HS-5 (cell line): ENCODE data around the gene SELENOS.

ENCODE experiments used
- DNase-seq: peaks from one replicate; pipeline ENCODE4 v3.0.0-alpha.2; 2012; ENCODE audit warnings: low read depth

SELENOS gene, protein sequence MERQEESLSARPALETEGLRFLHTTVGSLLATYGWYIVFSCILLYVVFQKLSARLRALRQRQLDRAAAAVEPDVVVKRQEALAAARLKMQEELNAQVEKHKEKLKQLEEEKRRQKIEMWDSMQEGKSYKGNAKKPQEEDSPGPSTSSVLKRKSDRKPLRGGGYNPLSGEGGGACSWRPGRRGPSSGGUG

DNA sequence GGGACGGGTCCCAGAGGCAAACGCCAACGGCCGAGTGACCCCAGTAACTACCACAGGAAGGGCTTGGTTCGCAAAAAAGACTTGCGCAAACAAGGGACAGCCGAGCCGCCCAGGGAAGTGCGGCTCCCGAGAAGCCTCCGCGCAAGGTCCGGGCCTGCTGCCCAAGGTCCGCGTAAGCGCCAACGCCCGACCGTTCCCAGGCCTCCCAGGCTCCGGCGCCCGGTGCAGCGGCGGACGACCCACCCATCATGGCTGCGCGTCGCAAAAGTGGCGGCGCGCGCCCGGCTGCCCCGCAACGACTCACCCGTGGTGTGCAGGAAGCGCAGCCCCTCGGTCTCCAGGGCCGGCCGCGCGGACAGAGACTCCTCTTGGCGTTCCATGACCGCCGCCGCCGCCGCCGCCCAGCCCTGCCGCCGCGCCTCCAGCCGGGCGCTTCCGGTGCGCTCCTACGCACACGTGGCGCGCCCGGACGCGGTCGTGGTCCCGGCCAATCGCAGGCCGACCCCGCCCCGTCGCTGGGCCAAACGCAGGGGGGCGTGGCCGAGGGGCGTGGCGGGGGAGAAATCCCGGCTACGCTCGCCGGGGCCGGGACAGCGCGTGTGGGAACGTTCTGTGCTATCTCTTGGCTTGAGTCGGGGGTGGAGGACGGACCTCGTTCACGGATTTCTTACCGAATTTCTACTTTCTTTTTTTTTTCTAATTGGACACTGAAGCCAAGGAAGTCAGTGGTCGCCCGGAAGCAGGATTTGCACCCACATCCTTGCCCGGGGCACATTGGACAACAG lies at the start of gene SELENOS:
Gene SELENOS (minus strand): TSS at position 448 of the 785 bp plus-strand sequence. CDS start 68 bp downstream, at position 380.
- no peak for DNase-seq

DNA sequence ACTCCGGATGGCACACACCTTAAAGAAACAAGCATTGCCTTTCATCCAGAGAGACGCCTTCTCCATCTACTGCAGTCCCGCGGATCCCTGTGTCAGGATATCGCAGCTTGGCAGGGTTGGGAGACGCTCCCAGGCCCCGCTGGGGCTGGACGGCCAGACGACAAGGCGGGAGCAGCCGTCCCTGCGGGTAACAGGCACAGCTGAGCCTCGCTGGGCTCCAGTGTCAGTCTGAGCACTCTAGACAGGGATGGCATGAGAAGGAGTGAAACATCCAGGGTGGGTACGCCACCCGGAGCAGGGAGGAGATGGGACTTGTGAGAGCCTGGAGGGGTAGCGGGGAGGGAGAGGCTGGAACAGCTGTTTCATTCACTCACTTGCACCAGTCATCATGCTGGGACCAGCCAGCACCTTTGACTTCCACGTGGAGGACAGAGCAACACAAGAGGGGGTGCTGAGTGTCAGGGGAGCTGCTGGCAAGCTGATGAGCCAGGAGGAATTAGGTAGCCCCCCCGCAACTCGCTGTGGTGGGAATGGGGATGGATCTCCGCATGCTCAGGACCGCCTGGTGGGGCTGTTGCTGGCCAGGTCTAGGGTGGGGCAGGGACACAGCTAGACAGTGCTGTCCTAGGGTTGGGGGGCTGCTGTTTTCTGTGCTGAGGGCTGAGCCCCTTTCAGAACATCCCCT lies 49.3 kb upstream of the SELENOS start:
- DNase-seq = no peak

DNA sequence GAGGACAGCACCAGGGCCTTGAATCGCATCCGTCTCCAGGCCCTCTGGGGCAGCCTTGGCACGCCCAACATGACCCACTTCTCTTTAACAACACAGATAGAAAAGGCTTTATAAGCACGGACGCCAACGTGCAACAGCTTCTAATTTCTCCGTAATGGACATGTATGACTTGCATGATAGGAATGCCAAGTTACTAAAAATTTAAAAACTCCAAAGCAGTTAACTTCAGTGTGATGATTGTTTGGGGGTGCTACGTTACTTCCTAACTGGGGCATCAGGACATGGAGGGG lies 48.7 kb upstream of the SELENOS start:
- no peak for DNase-seq

DNA sequence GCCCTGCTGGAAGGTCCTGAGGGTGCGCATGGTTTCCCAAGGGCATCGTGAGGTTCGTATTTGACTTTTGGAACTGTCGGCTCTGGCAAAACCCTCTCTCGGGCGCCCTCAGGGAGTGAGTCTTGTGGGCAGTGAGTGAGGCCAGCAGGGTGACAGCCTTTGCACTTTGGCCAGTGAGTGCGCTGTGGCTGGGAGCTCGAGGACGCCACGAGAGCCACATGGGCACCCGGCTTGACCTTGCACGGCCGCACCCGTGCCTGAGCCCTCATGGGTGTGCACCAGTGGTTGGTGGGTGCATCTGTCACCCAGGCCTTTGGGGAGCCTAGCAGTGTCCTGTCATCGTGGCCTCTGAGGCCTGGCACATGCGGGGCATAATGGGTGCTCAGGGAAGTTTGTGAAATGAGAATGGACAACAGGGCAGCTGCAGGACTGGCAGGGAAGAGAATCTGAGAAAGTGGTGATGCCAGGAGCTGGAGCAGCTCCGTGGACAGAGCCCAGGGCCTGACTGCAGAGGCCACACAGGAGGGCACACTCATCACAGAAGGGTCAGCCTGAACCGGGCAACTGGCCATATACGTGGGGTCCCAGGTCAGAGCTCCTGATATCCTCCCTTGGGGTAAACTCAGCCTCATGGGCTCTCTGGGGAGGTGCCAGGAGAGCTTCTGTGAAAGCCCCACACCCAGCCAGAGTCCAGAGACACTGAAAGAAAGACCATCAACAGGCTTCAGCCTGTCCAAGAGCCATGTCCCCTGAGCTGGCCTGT lies 48.2 kb upstream of the SELENOS start:
- no peak for DNase-seq

DNA sequence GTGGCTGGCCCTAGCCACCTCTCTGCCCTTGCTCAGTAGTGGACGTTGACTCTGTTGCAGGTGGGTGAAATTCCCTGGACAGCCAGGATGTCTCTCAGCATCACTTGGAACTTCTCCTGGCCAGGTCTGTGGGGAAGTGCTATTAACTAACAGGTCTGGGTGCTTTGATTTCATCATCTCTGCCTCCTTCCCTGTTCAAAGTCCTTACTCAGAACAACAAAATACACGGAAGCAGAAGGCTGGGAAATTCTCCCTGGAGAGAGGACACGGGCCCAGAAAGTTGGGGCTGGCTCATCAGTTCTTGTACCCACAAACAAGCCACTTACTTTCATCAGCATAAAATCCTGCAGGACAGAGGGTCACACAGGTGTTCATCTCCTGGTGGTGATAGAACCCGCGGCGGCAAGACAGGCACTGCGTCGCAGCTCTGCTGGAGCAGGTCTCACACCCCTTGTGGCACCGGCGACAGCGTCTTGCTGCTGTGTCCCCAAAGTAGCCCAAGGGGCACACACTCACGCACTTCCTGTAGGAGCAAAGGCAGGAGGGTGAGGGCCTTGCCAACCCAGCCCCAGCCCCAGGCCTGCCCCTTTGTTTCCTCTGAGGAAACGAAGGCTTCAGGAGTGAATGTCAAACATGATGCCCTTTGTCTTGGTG lies 47.4 kb upstream of the SELENOS start:
- DNase-seq = no peak

DNA sequence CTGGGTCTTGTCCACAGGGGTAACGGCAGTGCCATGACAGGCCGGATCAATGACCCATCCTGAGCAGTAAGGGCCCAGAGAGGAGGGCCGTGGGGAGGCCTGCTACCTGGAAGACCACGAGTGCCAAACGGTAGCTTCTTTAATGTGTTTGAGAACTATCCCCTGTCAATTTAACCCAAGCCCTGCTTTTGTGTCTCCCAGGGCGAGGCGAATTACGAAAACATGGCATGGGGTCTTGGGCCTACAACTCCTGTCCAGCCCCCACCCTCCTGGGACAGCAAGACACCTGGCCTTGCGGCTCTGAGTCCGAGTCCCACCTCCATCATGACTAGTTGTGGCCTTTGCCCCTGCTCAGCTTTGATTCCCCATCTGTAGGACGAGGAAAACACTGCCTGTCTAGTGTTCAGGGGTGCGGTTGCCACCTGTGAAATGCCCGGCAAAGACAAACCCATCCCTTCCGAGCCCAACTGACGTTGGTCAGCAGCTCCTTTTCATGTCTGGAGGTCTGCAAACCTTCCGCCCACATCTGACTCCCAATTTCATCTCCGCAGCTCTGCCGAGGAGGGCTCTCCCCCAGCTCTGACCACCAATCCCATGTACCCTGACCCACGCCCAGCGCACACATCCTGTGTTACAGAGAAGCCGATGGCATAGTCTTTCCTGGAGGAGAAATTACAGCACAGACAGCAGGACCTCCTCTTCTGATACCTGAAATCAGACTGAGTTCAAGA lies 46.7 kb upstream of the SELENOS start:
- DNase-seq = no peak

DNA sequence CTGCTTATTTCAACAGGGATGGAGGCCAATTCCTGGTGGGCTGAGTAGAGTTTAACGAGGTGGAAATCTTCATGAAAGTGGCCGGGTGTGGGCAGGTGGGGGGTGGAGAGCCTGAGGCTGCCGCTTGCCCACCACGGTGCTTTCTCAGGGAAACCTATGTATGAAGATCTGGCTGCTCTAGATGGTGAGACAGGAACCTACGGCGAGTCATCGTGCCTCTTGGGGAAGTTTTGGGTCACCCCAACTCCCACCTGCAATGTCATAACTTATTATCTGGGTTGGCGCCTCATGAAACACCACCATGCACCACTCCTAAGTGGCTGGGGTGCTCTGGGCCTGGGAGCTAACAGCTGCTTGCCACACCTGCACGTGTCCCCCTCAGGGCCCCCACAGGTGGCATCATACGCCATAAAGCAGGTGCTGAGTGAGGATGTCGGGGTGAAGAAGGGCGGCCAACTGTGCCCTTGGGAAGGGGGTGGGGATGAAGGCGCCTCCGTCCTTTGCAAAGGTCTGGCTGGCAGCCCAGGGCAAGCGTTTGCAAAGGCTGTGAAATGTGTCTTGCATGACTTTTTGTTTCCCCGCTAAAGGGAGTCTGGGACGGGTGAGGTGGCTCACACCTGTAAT lies 45.7 kb upstream of the SELENOS start:
- no peak for DNase-seq

DNA sequence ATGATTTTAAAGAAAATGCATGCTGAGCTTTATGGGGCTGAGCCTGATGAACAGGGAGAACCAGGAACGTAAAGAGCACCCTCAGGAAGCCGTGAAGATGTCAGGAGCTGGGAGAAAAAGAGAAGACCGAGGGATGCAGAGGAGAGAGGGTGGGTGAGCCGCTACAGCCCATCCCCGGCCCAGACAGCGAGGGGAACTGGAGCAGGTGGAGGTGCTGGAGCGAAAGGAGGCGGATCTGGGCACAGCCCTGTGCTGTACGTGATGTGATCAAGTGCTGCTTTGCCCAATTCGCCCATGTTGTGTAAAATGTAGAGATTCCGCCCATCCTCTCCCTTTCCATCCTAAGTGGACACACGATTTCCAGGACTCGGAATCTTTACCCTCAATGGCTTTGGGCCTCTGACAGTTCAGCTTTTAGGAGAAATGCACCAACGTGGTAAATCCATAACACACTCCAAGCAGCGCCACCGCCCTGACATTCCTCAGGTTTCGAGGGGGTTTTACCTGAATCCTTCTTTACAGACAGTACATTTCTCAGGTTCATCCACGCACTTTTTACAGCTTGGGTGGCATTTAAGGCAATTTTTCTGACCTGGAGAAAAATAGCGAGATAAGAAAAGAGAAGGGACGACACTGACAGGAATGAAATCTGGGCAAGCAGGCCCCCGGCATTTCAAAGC lies 44.9 kb upstream of the SELENOS start:
- DNase-seq = no peak

DNA sequence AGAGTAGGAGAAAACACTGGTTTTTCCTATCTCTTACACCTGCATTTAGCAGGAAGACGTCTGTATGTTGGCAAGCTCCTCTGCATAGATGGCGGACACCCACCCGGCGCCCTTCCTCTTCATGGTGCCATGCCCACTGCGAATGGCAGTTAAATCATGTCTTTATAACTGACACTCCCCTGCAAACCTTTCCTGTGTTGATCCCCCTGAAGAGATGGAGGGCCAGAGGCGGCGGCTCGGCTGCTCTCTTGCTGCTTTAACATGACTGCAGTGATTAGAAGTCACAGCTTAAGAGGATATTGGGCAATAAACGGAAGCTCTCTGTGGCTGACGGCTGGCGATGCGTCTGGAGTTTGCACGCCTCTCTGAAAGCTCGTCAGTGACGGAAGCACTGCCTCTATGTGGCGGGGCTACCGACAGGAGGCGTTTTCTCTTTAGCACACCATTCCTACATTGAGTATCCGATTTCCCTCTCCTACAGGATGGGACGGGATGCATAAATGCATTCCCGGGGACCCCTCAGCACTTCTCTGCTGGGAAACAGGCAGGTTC lies 43.3 kb upstream of the SELENOS start:
- no peak for DNase-seq

DNA sequence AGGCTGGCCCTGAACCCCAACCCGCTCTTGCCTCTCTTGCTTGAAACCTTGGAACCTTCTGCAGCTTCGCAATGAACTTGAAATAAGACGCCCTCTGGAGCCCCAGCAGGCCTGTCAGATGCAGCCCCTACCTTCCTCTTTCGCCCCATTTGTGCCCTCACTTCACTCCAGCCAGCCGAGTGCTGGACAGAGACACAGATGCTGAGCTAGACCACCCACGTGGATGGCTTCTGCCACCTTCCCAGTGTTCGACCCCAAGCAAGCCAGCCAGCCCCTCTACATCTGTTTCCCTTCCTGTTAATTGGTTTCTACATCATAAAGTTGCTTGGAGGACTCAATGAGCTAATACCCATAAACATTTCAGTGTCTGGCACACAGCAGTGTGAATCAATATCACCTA lies 41.6 kb upstream of the SELENOS start:
- DNase-seq = no peak

DNA sequence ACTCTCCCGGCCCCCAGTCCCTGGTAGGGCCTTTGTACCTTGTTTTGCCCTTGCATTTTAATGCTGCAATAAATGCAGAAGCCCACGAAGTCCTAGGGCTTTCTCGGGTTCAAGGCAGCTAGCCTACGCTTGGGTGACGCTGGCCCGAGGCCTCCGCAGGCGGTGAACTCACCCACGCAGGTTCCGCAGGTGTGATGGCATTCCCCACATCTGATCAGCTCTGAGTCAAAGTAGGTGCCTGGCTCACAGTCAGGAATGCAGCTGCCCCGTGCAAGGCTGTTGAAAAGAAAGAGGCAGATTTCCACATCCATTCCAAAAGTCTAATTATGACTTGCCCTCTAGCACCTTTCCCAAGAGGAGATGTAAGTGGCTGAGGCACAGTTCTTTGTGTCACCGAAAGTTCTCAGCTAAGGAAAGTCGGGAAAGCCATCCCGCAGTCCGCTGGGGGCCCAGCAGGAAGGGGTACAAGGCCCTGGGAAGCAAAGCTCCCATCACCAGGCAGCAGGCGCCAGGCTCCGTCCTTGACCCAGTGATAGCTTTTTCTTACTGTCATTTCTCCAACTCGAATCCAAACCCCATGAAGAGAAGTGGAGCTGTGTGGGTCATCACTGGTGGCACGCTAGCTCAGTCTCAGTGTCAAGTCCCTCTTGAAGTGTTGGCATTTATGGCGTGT lies 41.0 kb upstream of the SELENOS start:
- DNase-seq = no peak

DNA sequence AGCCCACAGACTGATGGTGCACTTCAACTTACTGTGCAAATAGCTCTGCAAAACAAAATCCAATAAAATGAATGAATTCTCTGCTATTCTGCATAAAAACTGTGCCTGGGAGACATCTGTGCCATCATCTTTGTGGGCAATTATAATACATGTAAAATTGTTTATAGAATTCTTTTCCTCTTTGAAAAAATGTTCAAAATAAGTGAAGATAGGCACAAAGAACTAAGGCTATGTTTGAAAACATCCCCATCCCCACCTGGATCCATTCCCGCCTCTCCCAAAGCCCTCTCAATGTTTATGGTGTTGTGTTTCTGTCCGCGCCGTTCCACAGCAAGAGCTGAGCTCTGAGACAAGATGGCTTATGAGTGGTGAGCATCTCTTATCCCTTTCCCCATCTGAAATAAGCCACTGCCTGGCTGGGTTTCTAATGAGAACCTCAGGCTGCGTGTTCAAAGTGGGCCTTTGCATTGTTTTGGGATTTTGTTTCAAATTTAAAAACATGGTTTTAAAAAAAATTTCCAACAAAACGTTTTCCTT lies 40.1 kb upstream of the SELENOS start:
- DNase-seq = no peak

DNA sequence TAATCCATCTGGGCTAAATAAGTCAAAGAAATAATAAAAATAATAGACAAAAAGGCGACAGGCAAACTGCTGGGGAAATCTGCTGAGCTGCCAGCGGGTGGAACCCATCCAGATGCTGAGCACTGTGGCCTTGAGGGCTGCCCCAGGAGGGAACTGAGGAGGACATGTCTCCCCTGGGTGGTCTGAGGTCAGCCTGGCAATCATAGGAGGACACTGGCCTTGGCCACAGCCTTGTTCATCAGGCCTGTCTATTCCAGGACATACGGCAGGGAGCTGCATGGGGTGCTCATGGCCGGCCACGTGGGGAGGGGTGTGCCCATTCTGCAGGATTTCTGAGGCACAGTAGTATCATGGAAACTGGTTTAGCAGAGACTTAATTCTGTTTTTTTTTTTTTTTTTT lies 39.2 kb upstream of the SELENOS start:
- DNase-seq = no peak

DNA sequence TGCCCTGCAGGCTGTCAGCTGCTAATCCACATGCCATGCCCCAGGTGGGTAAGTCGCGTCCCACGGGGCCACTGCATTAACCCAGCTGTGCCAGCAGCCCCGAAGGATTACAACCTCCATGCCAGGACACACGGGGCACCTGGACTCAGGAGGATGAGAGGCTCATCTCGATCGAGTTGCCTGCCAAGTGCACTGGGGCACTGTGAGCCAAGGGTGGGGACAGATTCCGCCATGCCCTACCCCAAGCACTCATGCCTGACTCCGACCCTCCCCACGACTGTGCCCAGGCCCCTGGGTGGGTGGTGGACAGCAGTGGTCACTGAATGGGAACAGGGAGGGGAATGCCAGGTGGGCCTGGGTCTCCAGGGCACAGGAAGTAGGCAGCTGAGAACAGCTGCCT lies 38.5 kb upstream of the SELENOS start:
- DNase-seq = no peak

DNA sequence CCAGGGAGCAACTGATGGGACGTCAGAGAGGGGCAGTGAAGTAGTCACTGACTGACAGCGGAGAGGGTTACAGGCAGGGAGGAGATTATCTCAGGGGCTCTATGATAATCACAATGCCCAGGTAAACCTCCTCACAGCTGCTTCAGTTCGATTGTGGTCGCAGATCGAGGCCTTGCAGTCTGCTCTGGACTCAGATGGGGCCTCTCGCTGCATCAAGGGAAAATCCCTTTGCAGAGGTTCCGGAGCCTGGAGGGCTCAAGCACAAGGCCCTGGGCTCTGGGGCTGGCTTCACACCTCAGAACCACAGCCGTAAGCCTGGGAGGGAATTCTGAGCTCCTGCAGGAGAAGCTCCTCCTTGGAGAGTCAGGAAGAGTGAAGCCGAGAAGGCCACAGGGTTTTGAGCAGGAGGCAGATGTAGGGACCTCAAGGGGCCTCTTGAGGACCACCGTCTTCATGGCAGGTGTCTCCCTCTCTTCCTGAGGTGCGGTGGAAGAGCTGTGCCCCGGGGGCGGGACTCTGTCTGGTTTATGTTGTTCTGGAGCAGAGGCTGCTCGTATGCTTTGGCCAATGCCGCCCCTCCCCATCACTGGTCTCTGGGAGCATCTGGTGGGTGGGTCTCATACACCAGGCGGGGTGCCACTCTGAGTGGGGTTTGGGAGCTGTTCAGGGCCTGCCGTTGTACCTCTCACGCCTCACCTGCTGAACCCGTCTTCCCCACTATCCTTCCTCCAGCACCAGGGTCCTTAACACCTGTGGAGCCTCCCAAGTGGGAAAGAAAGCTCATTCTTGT lies 37.2 kb upstream of the SELENOS start:
- DNase-seq = no peak

DNA sequence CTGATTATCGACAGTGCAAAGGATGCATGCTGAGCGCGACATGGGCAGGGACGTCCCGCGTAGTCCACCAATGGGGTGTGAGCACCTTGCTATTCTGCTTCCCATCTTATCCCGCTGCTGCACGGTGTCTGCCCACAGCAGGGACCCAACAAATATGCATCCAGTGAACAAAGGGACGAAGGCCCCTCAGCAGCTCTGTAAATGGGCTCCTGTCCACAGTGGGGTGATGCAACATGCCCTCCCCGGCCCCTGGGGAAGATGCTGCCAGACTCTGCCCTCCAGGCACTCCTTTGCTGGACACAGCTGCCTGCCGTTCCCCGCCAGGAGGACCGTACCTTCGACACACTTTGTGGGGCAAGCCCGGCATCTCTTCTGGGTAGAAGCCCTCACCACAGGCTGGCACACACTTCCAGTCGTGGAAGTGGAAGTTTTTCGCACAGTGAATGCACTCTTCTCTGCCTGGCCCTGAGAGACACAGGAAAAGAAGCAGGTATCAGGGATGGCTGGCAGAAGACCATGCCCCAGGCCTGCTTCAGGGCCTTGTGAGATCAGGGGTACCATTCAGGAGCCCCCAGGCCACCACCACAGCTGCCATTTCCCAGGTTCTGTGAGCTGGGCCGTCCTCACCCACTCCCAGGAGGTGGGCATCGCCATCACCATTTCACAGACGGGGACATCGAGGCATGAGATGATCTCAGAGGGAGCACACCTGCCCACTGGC lies 35.9 kb upstream of the SELENOS start:
- DNase-seq = no peak

DNA sequence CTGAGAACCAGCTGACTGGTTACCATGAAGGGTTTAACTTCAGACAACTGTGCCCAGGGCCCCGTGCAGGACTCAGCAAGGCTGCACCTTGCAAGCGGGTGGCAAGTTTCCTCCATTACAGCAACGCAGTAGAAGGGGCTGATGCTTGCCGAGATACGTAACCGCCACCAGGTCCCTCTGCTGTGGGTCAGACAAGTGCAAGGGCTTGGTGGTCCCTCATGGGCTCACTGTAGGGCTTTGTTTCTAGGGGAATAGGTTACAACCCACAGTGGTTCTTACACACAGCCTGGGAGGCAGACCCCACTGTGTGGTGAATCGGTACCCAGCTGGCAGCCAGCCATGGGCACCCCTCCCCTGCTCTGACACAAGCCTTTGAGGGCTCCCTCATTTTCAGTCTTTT lies 33.2 kb upstream of the SELENOS start:
- DNase-seq = no peak

DNA sequence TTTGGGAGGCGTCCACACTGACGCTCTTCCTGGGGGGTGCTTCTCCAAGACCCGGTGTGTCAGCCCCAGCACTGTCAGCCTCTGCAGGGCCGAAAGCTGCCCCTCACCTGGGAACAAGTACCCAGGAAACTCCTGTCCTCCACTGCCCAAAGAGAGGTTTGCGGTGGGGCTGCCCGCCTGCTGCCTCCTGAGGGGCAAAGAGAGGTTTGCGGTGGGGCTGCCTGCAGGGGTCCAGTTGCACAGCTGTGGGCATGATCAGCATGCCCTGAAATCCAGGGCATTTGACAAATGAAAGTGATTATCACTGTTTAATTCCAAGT lies 32.8 kb upstream of the SELENOS start:
- DNase-seq = no peak
